NK-92 (cell line): ENCODE results near the gene KRTAP6-3.

Experiments
- DNase-seq: peaks from one replicate; lab custom pipeline; 2025; ENCODE audit not compliant: unreplicated experiment; lab: John Stamatoyannopoulos, UW

KRTAP6-3 gene

GRCh38 chr21:30623362-30623761 lies 31.1 kb downstream of the KRTAP6-3 start:
- no peak for DNase-seq

- no peak for DNase-seq
Observed at GRCh38 chr21:30625449-30626165, 33.4 kb downstream of the KRTAP6-3 start.

- DNase-seq: no peak
Observed at GRCh38 chr21:30628109-30628508, 35.9 kb downstream of the KRTAP6-3 start.

DNA sequence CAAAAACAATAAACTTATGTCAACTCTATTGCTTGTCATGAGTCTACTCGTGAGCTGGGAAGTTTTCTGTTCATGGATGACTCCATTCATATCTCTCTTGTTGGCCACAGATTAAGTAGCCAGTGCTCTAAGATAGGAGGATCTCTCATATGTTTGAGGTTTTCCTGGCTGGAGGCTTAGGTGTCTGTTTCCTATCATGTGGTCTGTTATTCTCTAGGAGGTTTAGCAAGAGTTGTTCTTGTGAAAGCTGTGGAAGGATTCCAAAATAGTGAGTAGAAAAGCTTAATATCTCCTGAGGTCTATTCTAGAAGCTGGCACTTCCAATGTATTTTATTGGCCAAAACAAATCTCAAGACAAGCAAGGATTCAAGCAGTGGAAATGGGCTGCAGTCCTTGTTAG lies 37.0 kb downstream of the KRTAP6-3 start:
- no peak for DNase-seq

DNA sequence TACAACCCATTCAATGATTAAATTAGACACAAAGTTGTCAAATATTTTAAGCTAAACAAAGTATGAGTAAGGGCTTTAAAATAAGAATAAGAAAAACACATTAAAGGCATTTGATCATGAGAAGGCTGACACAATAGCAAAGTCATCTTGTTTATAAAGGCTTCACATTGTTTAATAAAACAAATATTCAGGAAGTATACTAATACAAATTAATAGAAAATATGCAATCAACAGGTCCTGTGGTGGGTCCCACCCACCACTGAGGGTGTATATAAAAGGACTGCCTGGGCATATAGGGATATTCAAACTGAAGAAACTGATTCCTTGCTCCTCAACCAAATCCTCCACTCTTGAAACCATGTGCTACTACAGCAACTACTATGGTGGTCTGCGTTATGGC lies 42.7 kb downstream of the KRTAP6-3 start, which contains the start of gene KRTAP20-2:
Gene KRTAP20-2 (plus strand): TSS at position 301 of the 400 bp plus-strand sequence. CDS start 58 bp downstream, at position 359.
- DNase-seq: no peak

GRCh38 chr21:30638686-30639085 lies 46.4 kb downstream of the KRTAP6-3 start:
- DNase-seq: no peak

DNA sequence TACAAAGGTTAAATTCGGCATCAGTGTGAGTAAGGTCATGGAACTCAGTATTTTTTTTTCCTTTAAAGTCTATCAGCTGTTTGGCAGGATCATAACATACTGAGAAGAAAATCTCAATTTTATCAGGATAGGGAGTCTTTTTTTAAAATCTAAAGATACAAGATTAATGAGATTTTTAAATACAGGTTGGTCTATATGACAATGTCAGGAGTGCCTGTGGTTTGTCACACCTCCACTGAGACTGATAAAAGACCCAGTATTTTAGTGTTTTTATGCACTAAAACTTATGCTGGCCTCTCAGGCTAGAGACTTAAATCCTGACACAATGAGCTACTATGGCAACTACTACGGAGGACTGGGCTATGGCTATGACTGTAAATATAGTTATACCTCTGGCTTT lies 50.3 kb downstream of the KRTAP6-3 start, which contains the start of gene KRTAP20-3:
Gene KRTAP20-3 (plus strand): TSS at position 301 of the 400 bp plus-strand sequence.
- DNase-seq: no peak
